Activated CD8-positive, alpha-beta T cell treated with anti-CD3 and anti-CD28 coated beads for 36 hours (primary cell): ENCODE measurements around the gene TK2. TPM values are rescaled to one million over a fixed set of nuclear protein-coding genes. Genes with fewer than 3 reads are reported as not detected.

Source experiments
- ATAC-seq: fragments of 200-7000 bp; cut with Tn5 transposase; one replicate; pipeline ENCODE4 v1.10.0; 2021; ENCODE audit warnings: mild to moderate bottlenecking, moderate library complexity
- CTCF ChIA-PET: fragments of 350-600 bp; sonication (Branson Sonifier 250); formaldehyde crosslinking; loops from one replicate; lab custom pipeline; 2021; ENCODE audit warnings: antibody characterized with exemption; lab: Charles Lee
- POLR2A ChIA-PET: fragments of 350-600 bp; sonication (Branson Sonifier 250); formaldehyde crosslinking; loops from one replicate; lab custom pipeline; 2021; ENCODE audit warnings: antibody characterized with exemption; lab: Charles Lee
- DNase-seq: peaks from one replicate; pipeline ENCODE4 v3.0.0-alpha.2; 2020
- H3K27ac Mint-ChIP-seq: one replicate; pipeline ENCODE4 v1.8.0; 2021; ENCODE audit warnings: mild to moderate bottlenecking, mixed read lengths
- H3K27me3 Mint-ChIP-seq: one replicate; pipeline ENCODE4 v1.8.0; 2021; ENCODE audit warnings: mixed read lengths
- H3K36me3 Mint-ChIP-seq: one replicate; pipeline ENCODE4 v1.8.0; 2021; ENCODE audit warnings: low read depth, mixed read lengths
- H3K4me1 Mint-ChIP-seq: one replicate; pipeline ENCODE4 v1.8.0; 2021; ENCODE audit warnings: low read depth, mixed read lengths
- H3K4me3 Mint-ChIP-seq: one replicate; pipeline ENCODE4 v1.8.0; 2021; ENCODE audit warnings: mild to moderate bottlenecking, moderate library complexity, mixed read lengths
- H3K9me3 Mint-ChIP-seq: one replicate; pipeline ENCODE4 v1.8.0; 2021; ENCODE audit warnings: mixed read lengths
- CTCF ChIP-seq: fragments of 200-600 bp; IDR thresholded peaks from one replicate; pipeline ENCODE4 v1.8.0; 2022; ENCODE audit warnings: antibody characterized with exemption, mild to moderate bottlenecking
- intact Hi-C: fragments of 100-400 bp; cut with micrococcal nuclease; formaldehyde crosslinking; loops from one replicate; pipeline ENCODE4 v1.10.0; 2022
- total RNA-seq, 2 experiments: library from RNA; stranded (reverse); gene quantifications; one replicate each; pipeline ENCODE4 v1.2.3, GENCODE V29; 2021

The TK2 gene
- total RNA-seq, 2 experiments from 2014 or later, result 3.2 to 4.4 TPM

- H3K9me3 Mint-ChIP-seq, result no peaks in the 10 kb centered on the region
- no peak overlapping the region for H3K27ac Mint-ChIP-seq
- H3K27me3 Mint-ChIP-seq, result no peaks in the 10 kb centered on the region
- peaks cover 19% of the 10 kb centered on the region for H3K4me1 Mint-ChIP-seq
- ChIA-PET CTCF (interaction anchor here (0.8 to 13.3 kb wide), 4 partner anchors 42 to 135 kb away, joined by 3 to 158 read pairs (median 5); no protein-coding TSS in a partner anchor), POLR2A (no interaction called here)
- ATAC-seq (no peak), DNase-seq (no peak)
- intact Hi-C loops, result no loop called here
- H3K36me3 Mint-ChIP-seq, result no peaks in the 10 kb centered on the region
- no peak overlapping the region for H3K4me3 Mint-ChIP-seq
- TF ChIP-seq CTCF, result no peak
Observed at GRCh38 chr16:66473051-66473571, 76.8 kb downstream of the TK2 start.

GRCh38 chr16:66471716-66472393, 78.1 kb downstream of the TK2 start:
- Mint-ChIP-seq H3K27me3 (no peaks in the 10 kb centered on the region), H3K27ac (no peak overlapping the region), H3K9me3 (no peaks in the 10 kb centered on the region), H3K36me3 (no peaks in the 10 kb centered on the region), H3K4me3 (no peak overlapping the region), H3K4me1 (peaks cover 19% of the 10 kb centered on the region)
- no peak for ATAC-seq
- no peak for DNase-seq
- POLR2A ChIA-PET, result no interaction called here
- intact Hi-C loops, result no loop called here
- CTCF ChIA-PET, result interaction anchor here (0.9 to 2.3 kb wide), 4 partner anchors 11 to 137 kb away, joined by 3 to 6 read pairs (median 4); no protein-coding TSS in a partner anchor
- no peak for TF ChIP-seq CTCF

- Mint-ChIP-seq H3K4me3 (no peak overlapping the region), H3K4me1 (peaks cover 17% of the 10 kb centered on the region), H3K9me3 (no peaks in the 10 kb centered on the region), H3K36me3 (no peaks in the 10 kb centered on the region), H3K27me3 (no peaks in the 10 kb centered on the region), H3K27ac (no peak overlapping the region)
- ChIA-PET POLR2A (no interaction called here), CTCF (interaction anchor here (1.1 to 2.3 kb wide), 2 partner anchors 12 to 137 kb away, joined by 3 to 6 read pairs; no protein-coding TSS in a partner anchor)
- TF ChIP-seq CTCF, result no peak
- intact Hi-C loops, result no loop called here
- ATAC-seq, result no peak
- no peak for DNase-seq
Observed at GRCh38 chr16:66471264-66471663, 78.7 kb downstream of the TK2 start.

GRCh38 chr16:66470556-66470955, 79.4 kb downstream of the TK2 start:
- Mint-ChIP-seq H3K27me3 (no peaks in the 10 kb centered on the region), H3K36me3 (no peaks in the 10 kb centered on the region), H3K4me1 (peaks cover 17% of the 10 kb centered on the region), H3K4me3 (no peak overlapping the region), H3K9me3 (no peaks in the 10 kb centered on the region), H3K27ac (no peak overlapping the region)
- intact Hi-C loops, result no loop called here
- ATAC-seq, result no peak
- ChIA-PET POLR2A (no interaction called here), CTCF (no interaction called here)
- no peak for DNase-seq
- TF ChIP-seq CTCF, result no peak

GRCh38 chr16:66469947-66470546, 79.9 kb downstream of the TK2 start:
- intact Hi-C loops, result no loop called here
- no peak for ATAC-seq

More at GRCh38 chr16:66469947-66470546, 79.9 kb downstream of the TK2 start:
- DNase-seq, result no peak
- H3K27ac Mint-ChIP-seq, result no peak overlapping the region
- POLR2A ChIA-PET, result no interaction called here
- H3K9me3 Mint-ChIP-seq, result no peaks in the 10 kb centered on the region
- no peak for TF ChIP-seq CTCF
- H3K4me3 Mint-ChIP-seq, result no peak overlapping the region
- no peaks in the 10 kb centered on the region for H3K36me3 Mint-ChIP-seq
- H3K4me1 Mint-ChIP-seq, result peaks cover 14% of the 10 kb centered on the region
- CTCF ChIA-PET, result no interaction called here
- no peaks in the 10 kb centered on the region for H3K27me3 Mint-ChIP-seq
